ACC112 (cell line): ENCODE measurements around the gene ZDHHC8.

Source experiments
- H2AFZ ChIP-seq: fragments of 200-600 bp; sonication (generic); one replicate; pipeline ENCODE4 v1.6.0; 2017; ENCODE audit warnings: antibody characterized with exemption, low read length; ENCODE audit not compliant: unreplicated experiment
- H3K27ac ChIP-seq: fragments of 200-600 bp; sonication (generic); 2 replicates; pipeline ENCODE4 v1.5.1; 2014; ENCODE audit warnings: low read depth, mild to moderate bottlenecking, antibody characterized with exemption, low read length, moderate library complexity
- H3K27me3 ChIP-seq: fragments of 200-600 bp; sonication (generic); 2 replicates; pipeline ENCODE4 v1.6.1; 2014; ENCODE audit warnings: mild to moderate bottlenecking, antibody characterized with exemption, low read length, moderate library complexity, mixed read lengths; ENCODE audit not compliant: insufficient read depth
- H3K36me3 ChIP-seq: fragments of 200-600 bp; sonication (generic); 2 replicates; pipeline ENCODE4 v1.6.1; 2016; ENCODE audit warnings: mild to moderate bottlenecking, antibody characterized with exemption, low read length, moderate library complexity, mixed read lengths; ENCODE audit not compliant: insufficient read depth
- H3K4me1 ChIP-seq: fragments of 200-600 bp; sonication (generic); one replicate; pipeline ENCODE4 v1.6.1; 2016; ENCODE audit warnings: low read length, mixed read lengths; ENCODE audit not compliant: insufficient read depth, unreplicated experiment, control insufficient read depth
- H3K4me3 ChIP-seq: fragments of 200-600 bp; sonication (generic); 2 replicates; pipeline ENCODE4 v1.5.1; 2014; ENCODE audit warnings: mild to moderate bottlenecking, low read depth, low read length
- H3K79me2 ChIP-seq: fragments of 200-600 bp; sonication (generic); one replicate; pipeline ENCODE4 v1.6.0; 2016; ENCODE audit warnings: low read length; ENCODE audit not compliant: control insufficient read depth, unreplicated experiment, insufficient read depth

ZDHHC8 gene

GRCh38 chr22:20148414-20148813 is 16.8 kb downstream of the ZDHHC8 start:
- no peaks in the 10 kb centered on the region for H3K79me2 ChIP-seq
- H3K4me3 ChIP-seq = no peak overlapping the region
- no peaks in the 10 kb centered on the region for H3K36me3 ChIP-seq
- no peaks in the 10 kb centered on the region for H3K27me3 ChIP-seq
- no peaks in the 10 kb centered on the region for H3K4me1 ChIP-seq
- H2AFZ ChIP-seq = no peak overlapping the region
- no peak overlapping the region for H3K27ac ChIP-seq

- H3K36me3 ChIP-seq = no peaks in the 10 kb centered on the region
- H3K4me1 ChIP-seq = no peaks in the 10 kb centered on the region
Measured at GRCh38 chr22:20149257-20150250, 17.9 kb downstream of the ZDHHC8 start.

GRCh38 chr22:20150381-20151275 is 19.0 kb downstream of the ZDHHC8 start, which contains the start of gene CCDC188:
TSS of gene CCDC188 (minus strand) at chr22:20151055. CDS start at chr22:20150986, 69 bp downstream.
- Histone ChIP-seq H3K4me3 (no peak within 1 kb of the TSS), H3K27ac (no peak within 1 kb of the TSS), H3K36me3 (no peaks in the 10 kb centered on the region), H3K27me3 (no peaks in the 10 kb centered on the region), H3K79me2 (no peaks in the 10 kb centered on the region), H2AFZ (no peak within 1 kb of the TSS), H3K4me1 (no peaks in the 10 kb centered on the region)

More at GRCh38 chr22:20149257-20150250, 17.9 kb downstream of the ZDHHC8 start:
- Histone ChIP-seq H3K27me3 (no peaks in the 10 kb centered on the region), H3K4me3 (no peak overlapping the region), H3K27ac (no peak overlapping the region), H3K79me2 (no peaks in the 10 kb centered on the region), H2AFZ (no peak overlapping the region)

- no peaks in the 10 kb centered on the region for H3K36me3 ChIP-seq
- no peak overlapping the region for H3K4me3 ChIP-seq
- no peaks in the 10 kb centered on the region for H3K27me3 ChIP-seq
- H3K4me1 ChIP-seq = no peaks in the 10 kb centered on the region
- H2AFZ ChIP-seq = no peak overlapping the region
- no peak overlapping the region for H3K27ac ChIP-seq
- H3K79me2 ChIP-seq = no peaks in the 10 kb centered on the region
Measured at GRCh38 chr22:20151276-20151588, 19.6 kb downstream of the ZDHHC8 start.

- H3K36me3 ChIP-seq = no peaks in the 10 kb centered on the region
- no peak overlapping the region for H3K27ac ChIP-seq
- no peaks in the 10 kb centered on the region for H3K4me1 ChIP-seq
Measured at GRCh38 chr22:20152464-20152890, 20.9 kb downstream of the ZDHHC8 start.

GRCh38 chr22:20153945-20154344 is 22.3 kb downstream of the ZDHHC8 start:
- H3K4me1 ChIP-seq = no peaks in the 10 kb centered on the region
- H3K27ac ChIP-seq = no peak overlapping the region

More at GRCh38 chr22:20152464-20152890, 20.9 kb downstream of the ZDHHC8 start:
- Histone ChIP-seq H3K27me3 (no peaks in the 10 kb centered on the region), H3K4me3 (no peak overlapping the region), H2AFZ (no peak overlapping the region), H3K79me2 (no peaks in the 10 kb centered on the region)

DNA sequence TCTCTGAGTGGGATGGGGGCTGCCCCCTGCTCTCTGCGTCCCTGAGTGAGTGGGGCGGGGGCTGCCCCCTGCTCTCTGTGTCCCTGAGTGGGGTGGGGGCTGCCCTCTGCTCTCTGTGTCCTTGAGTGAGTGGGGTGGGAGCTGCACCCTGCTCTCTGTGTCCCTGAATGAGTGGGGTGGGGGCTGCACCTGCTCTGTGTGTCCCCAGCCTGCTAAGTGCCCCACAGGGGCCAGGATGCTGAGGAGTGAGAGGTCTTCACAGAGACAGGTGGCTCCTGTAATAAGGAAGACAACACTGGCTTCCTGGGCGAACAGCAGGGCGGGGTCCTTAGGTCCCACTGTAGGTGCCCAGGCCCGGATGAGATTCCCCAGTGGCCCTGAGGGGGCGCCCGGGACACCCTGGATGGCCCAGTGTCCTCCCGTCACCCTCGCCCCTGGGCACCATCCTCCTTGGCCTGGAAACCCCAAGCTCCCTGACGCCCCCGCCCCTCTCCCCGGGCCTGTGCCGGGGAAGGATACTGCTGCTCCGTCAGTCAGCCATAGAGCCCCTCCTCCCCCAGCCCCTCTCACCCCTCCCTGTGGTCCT is 23.1 kb downstream of the ZDHHC8 start:
- Histone ChIP-seq H3K27ac (no peak overlapping the region), H3K4me1 (no peaks in the 10 kb centered on the region), H2AFZ (peak overlapping the region; percentile 2), H3K4me3 (peak overlapping the region; percentile 75), H3K27me3 (no peaks in the 10 kb centered on the region), H3K79me2 (no peaks in the 10 kb centered on the region), H3K36me3 (no peaks in the 10 kb centered on the region)

More at GRCh38 chr22:20153945-20154344, 22.3 kb downstream of the ZDHHC8 start:
- no peaks in the 10 kb centered on the region for H3K36me3 ChIP-seq
- no peak overlapping the region for H2AFZ ChIP-seq
- H3K79me2 ChIP-seq = no peaks in the 10 kb centered on the region
- H3K4me3 ChIP-seq = no peak overlapping the region
- H3K27me3 ChIP-seq = no peaks in the 10 kb centered on the region

- H3K4me1 ChIP-seq = no peaks in the 10 kb centered on the region
Measured at GRCh38 chr22:20155330-20156041, 23.9 kb downstream of the ZDHHC8 start.

DNA sequence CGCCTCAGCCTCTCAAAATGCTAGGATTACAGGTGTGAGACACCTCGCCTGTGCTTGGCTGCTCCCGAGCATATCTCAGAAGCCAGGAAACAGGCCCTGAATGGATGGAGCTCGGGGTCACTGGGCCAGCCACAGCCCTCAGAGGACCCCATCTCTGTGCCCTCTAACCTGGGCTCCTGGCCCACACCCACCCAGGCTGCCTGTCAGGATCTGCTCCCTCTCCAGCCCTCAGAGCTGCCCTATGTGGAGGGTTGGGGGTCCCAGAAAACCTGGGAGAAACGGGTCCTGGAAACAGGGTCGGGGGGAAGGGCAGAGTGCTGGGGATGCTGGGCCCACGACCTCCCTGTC is 24.4 kb downstream of the ZDHHC8 start:
- Histone ChIP-seq H3K27me3 (no peaks in the 10 kb centered on the region), H3K4me1 (no peaks in the 10 kb centered on the region)

More at GRCh38 chr22:20155330-20156041, 23.9 kb downstream of the ZDHHC8 start:
- no peak overlapping the region for H3K27ac ChIP-seq
- peak overlapping the region; percentile 75 for H3K4me3 ChIP-seq
- H3K27me3 ChIP-seq = no peaks in the 10 kb centered on the region
- no peak overlapping the region for H2AFZ ChIP-seq
- H3K36me3 ChIP-seq = no peaks in the 10 kb centered on the region
- H3K79me2 ChIP-seq = no peaks in the 10 kb centered on the region

More for the DNA sequence above, 24.4 kb downstream of the ZDHHC8 start:
- H3K79me2 ChIP-seq = no peaks in the 10 kb centered on the region
- no peaks in the 10 kb centered on the region for H3K36me3 ChIP-seq
- H3K4me3 ChIP-seq = no peak overlapping the region
- H2AFZ ChIP-seq = no peak overlapping the region
- no peak overlapping the region for H3K27ac ChIP-seq
